H1 (cell line): Measurements from ENCODE around the gene AOPEP. TPM values are rescaled to one million over a fixed set of nuclear protein-coding genes. Genes with fewer than 3 reads are reported as not detected.

ENCODE experiments used
- CTCF ChIA-PET: fragments of 300-600 bp; sonication (Branson Sonifier 250); formaldehyde crosslinking; loops from one replicate; lab custom pipeline; 2021; ENCODE audit not compliant: partially characterized antibody; lab: Charles Lee
- POLR2A ChIA-PET: fragments of 300-600 bp; sonication (Branson Sonifier 250); formaldehyde crosslinking; loops from one replicate; lab custom pipeline; 2021; ENCODE audit warnings: inconsistent platforms; ENCODE audit not compliant: partially characterized antibody; lab: Charles Lee
- DNase-seq, 2 experiments: peaks; one replicate each; pipeline versions ENCODE4 v3.0.0 to v3.0.0-alpha.2; 2010 to 2022; ENCODE audit warnings: low spot score in 2 of 2, low read depth in 1 of 2, mixed read lengths in 1 of 2
- FAIRE-seq: peaks from 2 replicates; lab custom pipeline; 2011; peaks lifted over from hg19 to GRCh38; lab: Jason Lieb, UNC
- H2AFZ ChIP-seq: 2 replicates; pipeline ENCODE4 v1.8.1; 2012; ENCODE audit warnings: low read length, inconsistent platforms
- H2AK5ac ChIP-seq: 2 replicates; pipeline ENCODE4 v1.6.1; 2013; ENCODE audit warnings: low read depth, low read length
- H2BK120ac ChIP-seq: replicated peaks from 2 replicates; pipeline ENCODE3; 2013; ENCODE audit warnings: low read depth, low read length, inconsistent platforms
- H2BK12ac ChIP-seq: 2 replicates; pipeline ENCODE4 v1.6.1; 2013; ENCODE audit warnings: low read depth, low read length
- H2BK15ac ChIP-seq: 2 replicates; pipeline ENCODE4 v1.6.1; 2013; ENCODE audit warnings: low read length
- H2BK20ac ChIP-seq: 2 replicates; pipeline ENCODE4 v1.6.1; 2013; ENCODE audit warnings: low read length
- H2BK5ac ChIP-seq: 2 replicates; pipeline ENCODE4 v1.6.1; 2013; ENCODE audit warnings: low read depth, low read length
- H3K14ac ChIP-seq: 2 replicates; pipeline ENCODE4 v1.6.1; 2013; ENCODE audit warnings: inconsistent platforms; ENCODE audit not compliant: insufficient read length
- H3K18ac ChIP-seq: 2 replicates; pipeline ENCODE4 v1.6.1; 2013; ENCODE audit warnings: low read length; ENCODE audit errors: extremely low read depth
- H3K23ac ChIP-seq: 2 replicates; pipeline ENCODE4 v1.6.1; 2013; ENCODE audit warnings: inconsistent platforms; ENCODE audit not compliant: insufficient read length
- H3K23me2 ChIP-seq: 2 replicates; pipeline ENCODE4 v1.6.1; 2013; ENCODE audit warnings: low read depth, low read length
- H3K27ac ChIP-seq: 2 replicates; pipeline ENCODE4 v1.6.1; 2011; ENCODE audit warnings: low read depth, low read length, inconsistent platforms
- H3K27me3 ChIP-seq, 4 experiments: replicated peaks in 1 of 4; 1 replicate in 1 of 4; 2 replicates in 3 of 4; pipeline versions ENCODE4 v1.6.1 to v1.8.1; 2011 to 2013; ENCODE audit warnings: low read length in 3 of 4, mild to moderate bottlenecking in 3 of 4, inconsistent platforms in 2 of 4, mixed read lengths in 2 of 4, moderate library complexity in 1 of 4; ENCODE audit not compliant: control insufficient read depth in 3 of 4, insufficient read depth in 3 of 4; ENCODE audit errors: extremely low read depth in 1 of 4
- H3K36me3 ChIP-seq, 4 experiments: 2 replicates each; pipeline versions ENCODE4 v1.6.1 to v1.8.1; 2011 to 2013; ENCODE audit warnings: mild to moderate bottlenecking in 4 of 4, low read length in 3 of 4, moderate library complexity in 2 of 4, control low read depth in 1 of 4, inconsistent platforms in 1 of 4; ENCODE audit not compliant: insufficient read depth in 4 of 4, control insufficient read depth in 2 of 4
- H3K4ac ChIP-seq: replicated peaks from 2 replicates; pipeline ENCODE3; 2013; ENCODE audit warnings: low read length, low read depth, mixed read lengths, inconsistent platforms; ENCODE audit not compliant: insufficient read length
- H3K4me1 ChIP-seq, 4 experiments: replicated peaks in 1 of 4; 1 replicate in 1 of 4; 2 replicates in 3 of 4; pipeline versions ENCODE4 v1.6.1 to v1.8.1; 2011 to 2013; ENCODE audit warnings: low read length in 3 of 4, inconsistent platforms in 2 of 4, mixed read lengths in 1 of 4; ENCODE audit not compliant: insufficient read depth in 4 of 4, control insufficient read depth in 3 of 4
- H3K4me2 ChIP-seq, 2 experiments: 2 replicates each; pipeline versions ENCODE4 v1.6.1 to v1.8.1; 2011 to 2013; ENCODE audit warnings: low read depth in 2 of 2, low read length in 2 of 2, control low read depth in 1 of 2, inconsistent platforms in 1 of 2, mild to moderate bottlenecking in 1 of 2; ENCODE audit not compliant: insufficient read depth in 1 of 2
- H3K4me3 ChIP-seq, 4 experiments: fragments of 200-600, 300-600 bp in 1 of 4; sonication (generic), shearing (Covaris generic), sonication (Bioruptor Twin) in 1 of 4; 2 replicates each; pipeline versions ENCODE4 v1.5.1 to v1.8.1; 2011 to 2016; ENCODE audit warnings: low read length in 4 of 4, low read depth in 3 of 4, control low read depth in 2 of 4, inconsistent platforms in 2 of 4, mild to moderate bottlenecking in 2 of 4, mixed read lengths in 1 of 4, moderate library complexity in 1 of 4; ENCODE audit not compliant: insufficient read depth in 2 of 4; ENCODE audit errors: extremely low read depth in 1 of 4
- H3K56ac ChIP-seq: replicated peaks from 2 replicates; pipeline ENCODE3; 2013; ENCODE audit warnings: low read depth, mild to moderate bottlenecking, mixed read lengths, low read length, inconsistent platforms; ENCODE audit not compliant: insufficient read length
- H3K79me1 ChIP-seq: 2 replicates; pipeline ENCODE4 v1.6.1; 2013; ENCODE audit warnings: low read depth, low read length, control low read depth
- H3K79me2 ChIP-seq, 2 experiments: 2 replicates each; pipeline versions ENCODE4 v1.6.1 to v1.8.1; 2012 to 2013; ENCODE audit warnings: low read length in 2 of 2, mild to moderate bottlenecking in 2 of 2, inconsistent platforms in 1 of 2; ENCODE audit not compliant: insufficient read depth in 2 of 2, control insufficient read depth in 1 of 2
- H3K9ac ChIP-seq, 4 experiments: replicated peaks in 1 of 4; 1 replicate in 1 of 4; 2 replicates in 3 of 4; pipeline versions ENCODE4 v1.6.1 to v1.8.1; 2011 to 2013; ENCODE audit warnings: low read depth in 3 of 4, low read length in 3 of 4, control low read depth in 2 of 4, mild to moderate bottlenecking in 2 of 4, moderate library complexity in 2 of 4, inconsistent platforms in 1 of 4; ENCODE audit errors: extremely low read depth in 1 of 4
- H3K9me3 ChIP-seq, 2 experiments: 2 replicates each; pipeline versions ENCODE4 v1.6.1 to v1.8.1; 2012 to 2013; ENCODE audit warnings: mild to moderate bottlenecking in 2 of 2, moderate library complexity in 2 of 2, control low read depth in 1 of 2, inconsistent platforms in 1 of 2, low read depth in 1 of 2, low read length in 1 of 2, mixed read lengths in 1 of 2; ENCODE audit not compliant: insufficient read depth in 2 of 2
- H4K20me1 ChIP-seq, 2 experiments: replicated peaks in 1 of 2; 2 replicates each; pipeline versions ENCODE3 to v1.8.1; 2011 to 2013; ENCODE audit warnings: inconsistent platforms in 2 of 2, low read length in 2 of 2, mild to moderate bottlenecking in 1 of 2; ENCODE audit not compliant: insufficient read depth in 2 of 2, control insufficient read depth in 1 of 2
- H4K5ac ChIP-seq: 2 replicates; pipeline ENCODE4 v1.6.1; 2013; ENCODE audit warnings: low read length, low read depth, mixed read lengths, inconsistent platforms; ENCODE audit not compliant: insufficient read length
- H4K8ac ChIP-seq: 2 replicates; pipeline ENCODE4 v1.8.0; 2013; ENCODE audit warnings: mild to moderate bottlenecking, moderate library complexity, low read length, inconsistent platforms; ENCODE audit not compliant: insufficient read depth; ENCODE audit errors: extremely low read depth
- H4K91ac ChIP-seq: replicated peaks from 2 replicates; pipeline ENCODE3; 2013; ENCODE audit warnings: low read length, mixed read lengths, inconsistent platforms; ENCODE audit not compliant: insufficient read length
- CTBP2 ChIP-seq: IDR thresholded peaks from 2 replicates; pipeline ENCODE4 v1.7.0; 2011; ENCODE audit warnings: borderline replicate concordance, mild to moderate bottlenecking, moderate library complexity, mixed read lengths, low read length; ENCODE audit not compliant: insufficient read depth, insufficient read length
- RAD21 ChIP-seq, 2 experiments: IDR thresholded peaks in 1 of 2; conservative IDR thresholded peaks in 1 of 2; 2 replicates each; pipeline ENCODE4 v1.6.1; 2011; ENCODE audit warnings: low read depth in 2 of 2, low read length in 2 of 2, improper control_type of control experiment in 1 of 2, inconsistent platforms in 1 of 2, mild to moderate bottlenecking in 1 of 2, moderate library complexity in 1 of 2
- WGBS, 2 experiments: shearing (Covaris generic) in 1 of 2; methylation state at CpG; one replicate each; pipeline versions ENCODE4 v1.1.6 to v1.1.7; 2013 to 2015; ENCODE audit warnings: low lambda C conversion rate in 2 of 2, mixed read lengths in 2 of 2, inconsistent platforms in 1 of 2, low coverage in 1 of 2, missing lambda C conversion rate in 1 of 2; ENCODE audit not compliant: insufficient replicate concordance in 2 of 2, insufficient coverage in 1 of 2, insufficient read length in 1 of 2; ENCODE audit errors: extremely low coverage in 1 of 2, missing lambda C conversion rate in 1 of 2; 5-methylcytosine and 5-hydroxymethylcytosine counted together
- polyA plus RNA-seq, 7 experiments: library from polyadenylated mRNA; depleted of rRNA in 3 of 7; stranded (reverse) in 5 of 7; unstranded in 2 of 7; fragments of >200 nt in 5 of 7; fragments of 200-250 nt in 2 of 7; gene quantifications; 1 replicate in 5 of 7; 2 replicates in 1 of 7; 4 replicates in 1 of 7; pipeline versions ENCODE4 v1.2.1 to v1.2.3, GENCODE V29; 2011 to 2013; ENCODE audit warnings: missing spikeins in 2 of 7, mixed read lengths in 2 of 7
- total RNA-seq: library from RNA; stranded (reverse); fragmentation: NEBNext Ultra II Directional; extraction: Animal tissue kit (Norgen Biotek cat#: 25700); gene quantifications from 2 replicates; pipeline ENCODE4 v1.2.1, GENCODE V29; 2021

The AOPEP gene
- total and polyA plus RNA-seq, 2 of the 8 experiments (the other 6 are each of a cell fraction or from before 2014, with no cell fraction given), result 6.1 to 14.3 TPM

DNA sequence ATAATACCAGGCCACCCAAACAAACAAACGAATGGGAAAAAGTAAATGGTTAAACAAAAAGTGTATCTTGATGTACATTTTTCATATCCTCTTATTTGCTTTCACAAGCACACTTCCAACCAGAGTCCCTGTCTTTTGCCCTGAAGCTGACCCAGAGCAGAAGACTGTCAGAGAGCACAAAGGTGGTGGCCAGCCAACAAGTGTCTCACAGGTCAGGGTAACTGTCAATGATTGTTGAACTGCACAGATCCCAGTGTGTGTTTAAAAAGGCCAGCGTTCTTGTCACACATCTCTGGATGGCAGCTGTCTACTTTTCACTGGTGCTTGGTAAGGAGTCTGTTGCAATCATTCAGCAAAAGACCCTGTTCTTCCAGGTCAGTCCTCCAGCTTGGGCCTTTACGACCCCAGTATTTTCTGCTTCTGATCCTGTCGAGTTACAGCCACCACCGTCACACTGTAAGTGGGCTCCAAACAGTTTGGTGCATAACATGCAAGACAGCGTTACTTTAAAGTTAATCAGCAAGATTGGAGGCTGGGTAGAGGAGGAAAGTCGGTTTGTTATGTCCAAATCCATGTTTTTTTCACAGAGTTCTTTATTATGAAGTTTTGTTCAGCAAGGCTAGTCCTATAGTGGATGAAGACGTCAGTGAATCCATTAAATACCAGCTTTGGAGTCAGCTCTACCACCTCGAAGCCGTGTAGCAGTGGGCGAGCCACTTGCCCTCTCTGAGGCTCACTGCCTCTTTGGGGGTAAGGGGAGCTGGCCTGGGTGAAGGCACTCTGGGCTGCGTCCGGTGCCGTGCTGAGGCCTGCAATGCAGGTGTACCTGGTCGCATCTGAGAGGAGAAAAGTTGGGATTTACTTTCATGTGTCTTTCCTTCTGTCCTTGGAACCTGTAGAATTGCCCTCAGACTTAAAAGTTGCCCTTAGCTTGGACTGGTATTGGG is 265.7 kb downstream of the AOPEP start:
- CTCF ChIA-PET, result no interaction called here
- H4K8ac ChIP-seq, result no peak overlapping the region
- no peak overlapping the region for H2BK5ac ChIP-seq
- no peak for DNase-seq
- POLR2A ChIA-PET, result interaction anchor here (0.8 to 0.9 kb wide), 2 partner anchors 12 to 130 kb away, joined by 3 read pairs; no protein-coding TSS in a partner anchor
- no peak overlapping the region for H3K14ac ChIP-seq
- H4K20me1 ChIP-seq, result no peaks in the 10 kb centered on the region
- H2AFZ ChIP-seq, result no peak overlapping the region
- no peak overlapping the region for H3K4me3 ChIP-seq
- H3K27ac ChIP-seq, result no peak overlapping the region
- H3K9ac ChIP-seq, result no peak overlapping the region
- H3K9me3 ChIP-seq, result no peaks in the 10 kb centered on the region
- no peaks in the 10 kb centered on the region for H3K36me3 ChIP-seq
- H3K23ac ChIP-seq, result no peak overlapping the region
- no peak overlapping the region for H4K91ac ChIP-seq
- H3K4me1 ChIP-seq, result peaks cover 0 to 6% (median 5%) of the 10 kb centered on the region in 4 experiments; a peak in 2 of 7 replicates
- H3K56ac ChIP-seq, result no peak overlapping the region
- H4K5ac ChIP-seq, result no peak overlapping the region
- H2BK12ac ChIP-seq, result no peak overlapping the region
- no peak overlapping the region for H2BK15ac ChIP-seq
- no peak for FAIRE-seq
- H3K79me1 ChIP-seq, result no peaks in the 10 kb centered on the region
- H3K18ac ChIP-seq, result no peak overlapping the region
- H2AK5ac ChIP-seq, result no peak overlapping the region
- no peak overlapping the region for H3K4ac ChIP-seq
- H2BK20ac ChIP-seq, result no peak overlapping the region
- 88% methylated on average over 15 of the region's 15 CpGs; no CpG with 5 or more reads in 1 of the 2 experiments for whole genome bisulfite sequencing, 2 experiments
- H3K23me2 ChIP-seq, result no peaks in the 10 kb centered on the region
- no peaks in the 10 kb centered on the region for H3K79me2 ChIP-seq
- TF ChIP-seq CTBP2 (no peak), RAD21 (IDR thresholded peaks at IDR 0.05 in 1 of 2, conservative IDR thresholded peaks at IDR 0.05 in 1 of 2; ENCODE audit: low read depth in 2 of 2, low read length in 2 of 2) (no peak)
- TF ChIP-seq, all 59 proteins: peak for 0
- Histone ChIP-seq H3K27me3 (no peaks in the 10 kb centered on the region), H2BK120ac (no peak overlapping the region), H3K4me2 (no peak overlapping the region)
